GM19438 (cell line): ENCODE data around the gene SRL.
"Not testable (repeated sequence)": the region's sequence is repeated elsewhere in the genome, so short reads cannot be mapped to it uniquely, and the experiment has no call there.

Experiments
- ATAC-seq: cut with Tn5 transposase; IDR thresholded peaks from one replicate; pipeline ENCODE4 v1.9.1; 2021; ENCODE audit warnings: low read depth; ENCODE audit not compliant: unreplicated experiment

Gene SRL

GRCh38 chr16:4175849-4176248, 66.0 kb downstream of the SRL start:
- ATAC-seq, result no peak

- no peak for ATAC-seq
Measured at GRCh38 chr16:4172070-4172469, 69.8 kb downstream of the SRL start.

GRCh38 chr16:4169415-4169814, 72.5 kb downstream of the SRL start:
- ATAC-seq, result no peak

GRCh38 chr16:4166821-4167220, 75.1 kb downstream of the SRL start:
- ATAC-seq, result no peak

- no peak for ATAC-seq
Measured at GRCh38 chr16:4160658-4161430, 81.0 kb downstream of the SRL start.

GRCh38 chr16:4159726-4160125, 82.2 kb downstream of the SRL start:
- no peak for ATAC-seq

GRCh38 chr16:4158143-4159093, 83.5 kb downstream of the SRL start:
- no peak for ATAC-seq

GRCh38 chr16:4157376-4157825, 84.5 kb downstream of the SRL start:
- ATAC-seq, result no peak

- not testable (repeated sequence) for ATAC-seq
Measured at GRCh38 chr16:4156503-4156902, 85.4 kb downstream of the SRL start.

- not testable (repeated sequence) for ATAC-seq
Measured at GRCh38 chr16:4153364-4153763, 88.5 kb downstream of the SRL start.

- no peak for ATAC-seq
Measured at GRCh38 chr16:4152267-4152666, 89.6 kb downstream of the SRL start.

GRCh38 chr16:4147236-4147635, 94.6 kb downstream of the SRL start:
- no peak for ATAC-seq

GRCh38 chr16:4142268-4142667, 99.6 kb downstream of the SRL start:
- no peak for ATAC-seq

- ATAC-seq, result no peak
Measured at GRCh38 chr16:4141604-4142003, 100.3 kb downstream of the SRL start.

- no peak for ATAC-seq
Measured at GRCh38 chr16:4140652-4141051, 101.2 kb downstream of the SRL start.

GRCh38 chr16:4139968-4140367, 101.9 kb downstream of the SRL start:
- no peak for ATAC-seq
